Sigmoid colon (tissue), 7 donors: ENCODE data around the gene CLHC1. TPM values are rescaled to one million over a fixed set of nuclear protein-coding genes. Genes with fewer than 3 reads are reported as not detected.

Source experiments
- DNase-seq: peaks from one replicate; pipeline ENCODE4 v3.0.0-alpha.2; 2019
- H3K27ac ChIP-seq, 4 donors: fragments of 200-600 bp; sonication (generic); one replicate each; pipeline ENCODE4 v1.5.1; 2016 to 2019; ENCODE audit warnings: mild to moderate bottlenecking in 1 of 4
- H3K27me3 ChIP-seq, 3 donors: fragments of 200-600 bp; sonication (generic); one replicate each; pipeline ENCODE4 v1.5.1; 2019; ENCODE audit warnings: mild to moderate bottlenecking in 1 of 3
- H3K36me3 ChIP-seq, 4 donors: fragments of 200-600 bp; sonication (generic); one replicate each; pipeline ENCODE4 v1.5.1; 2016 to 2019
- H3K4me1 ChIP-seq, 4 donors: fragments of 200-600 bp; sonication (generic); one replicate each; pipeline ENCODE4 v1.5.1; 2017 to 2019
- H3K4me3 ChIP-seq, 4 donors: fragments of 200-600 bp; sonication (generic); one replicate each; pipeline ENCODE4 v1.5.1; 2017 to 2019; ENCODE audit warnings: mild to moderate bottlenecking in 2 of 4, moderate library complexity in 1 of 4
- H3K9me3 ChIP-seq, 4 donors: fragments of 200-600 bp in 3 of 4; sonication (generic) in 3 of 4; one replicate each; pipeline versions ENCODE4 v1.5.1 to v1.6.1; 2013 to 2019
- CTCF ChIP-seq, 4 experiments: fragments of 450-650 bp in 3 of 4; fragments of 200-600 bp in 1 of 4; IDR thresholded peaks; one replicate each; pipeline ENCODE4 v1.5.1; 2016 to 2019; ENCODE audit warnings: antibody characterized with exemption in 4 of 4, mild to moderate bottlenecking in 3 of 4, moderate library complexity in 2 of 4
- EP300 ChIP-seq, 4 donors: sonication (generic); formaldehyde crosslinking; IDR thresholded peaks; one replicate each; pipeline ENCODE4 v1.6.1; 2017; ENCODE audit warnings: antibody characterized with exemption in 4 of 4
- POLR2A ChIP-seq, 2 donors: fragments of 450-650 bp; IDR thresholded peaks; one replicate each; pipeline ENCODE4 v1.6.1; 2016; ENCODE audit warnings: antibody characterized with exemption in 2 of 2, mild to moderate bottlenecking in 2 of 2, moderate library complexity in 2 of 2
- POLR2AphosphoS5 ChIP-seq, 4 donors: sonication (generic); formaldehyde crosslinking; IDR thresholded peaks; one replicate each; pipeline ENCODE4 v1.6.1; 2017; ENCODE audit warnings: antibody characterized with exemption in 4 of 4
- WGBS, 2 donors: extraction: QIAGEN DNeasy Blood & Tissue Kit; methylation state at CpG; one replicate each; pipeline ENCODE4 v1.1.7; 2013; 5-methylcytosine and 5-hydroxymethylcytosine counted together
- intact Hi-C: fragments of 100-400 bp; cut with DNase I; formaldehyde crosslinking; loops from one replicate; pipeline ENCODE4 v1.15.1; 2023
- polyA plus RNA-seq, 3 donors: library from polyadenylated mRNA; stranded (reverse); fragments of 200-250 nt; gene quantifications; one replicate each; pipeline ENCODE4 v1.2.3, GENCODE V29; 2013
- total RNA-seq, 4 donors: library from RNA; depleted of rRNA; stranded (reverse); fragments of >200 nt; gene quantifications; one replicate each; pipeline ENCODE4 v1.1.0, GENCODE V29; 2016
- donor health status: healthy with polysubstance abuse.
- donor health status: Bipolar disorder and iron deficiency.
- donor health status: healthy.

CLHC1 gene
- total and polyA plus RNA-seq, 7 donors: 4.4 to 22.4 (median 6.6) TPM

GRCh38 chr2:55140316-55141219 is 91.5 kb downstream of the CLHC1 start:
- DNase-seq: no peak
- Histone ChIP-seq H3K27ac (no peak overlapping the region), H3K4me3 (no peak overlapping the region), H3K27me3 (no peaks in the 10 kb centered on the region), H3K36me3 (no peaks in the 10 kb centered on the region), H3K4me1 (peaks cover 0 to 48% (median 34%) of the 10 kb centered on the region in 4 donors), H3K9me3 (no peaks in the 10 kb centered on the region)
- intact Hi-C loops: no loop called here
- TF ChIP-seq CTCF (IDR thresholded peaks at IDR 0.05): no peak
- TF ChIP-seq POLR2A (IDR thresholded peaks at IDR 0.05): no peak
- TF ChIP-seq POLR2AphosphoS5 (IDR thresholded peaks at IDR 0.05): no peak
- TF ChIP-seq EP300 (IDR thresholded peaks at IDR 0.05): no peak
- 45 to 73% methylated on average over 8 of the region's 8 CpGs for WGBS, 2 donors

DNA sequence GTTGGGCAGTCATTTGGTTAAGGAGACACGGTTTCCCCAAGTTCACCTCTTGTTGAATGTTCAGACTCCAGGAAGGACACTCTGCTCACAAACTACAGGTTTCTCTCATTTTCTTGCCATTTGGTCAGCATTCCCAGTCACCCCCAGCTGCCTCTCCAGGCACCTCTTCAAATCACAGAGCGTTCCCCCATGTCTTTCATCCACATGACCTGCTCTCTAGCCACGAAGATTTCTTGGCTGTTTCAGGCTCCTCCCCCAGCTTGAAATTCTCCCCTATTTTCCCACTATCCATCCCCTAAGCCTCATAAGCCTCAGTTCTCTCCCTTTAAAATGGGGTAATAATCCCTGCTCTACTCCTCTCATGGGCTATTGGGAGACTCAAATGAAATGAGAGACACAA is 92.8 kb downstream of the CLHC1 start:
- TF ChIP-seq EP300 (IDR thresholded peaks at IDR 0.05) (no peak), CTCF (IDR thresholded peaks at IDR 0.05) (no peak), POLR2A (IDR thresholded peaks at IDR 0.05) (no peak), POLR2AphosphoS5 (IDR thresholded peaks at IDR 0.05) (no peak)
- Histone ChIP-seq H3K4me1 (peaks cover 0 to 53% (median 39%) of the 10 kb centered on the region in 4 donors), H3K36me3 (no peaks in the 10 kb centered on the region), H3K27me3 (no peaks in the 10 kb centered on the region), H3K9me3 (no peaks in the 10 kb centered on the region), H3K27ac (peak overlapping the region in 1 of 4 donors; percentile 74), H3K4me3 (no peak overlapping the region)
- intact Hi-C loops: no loop called here
- DNase-seq: no peak
- 69 to 82% methylated on average over 3 of the region's 3 CpGs for WGBS, 2 donors

DNA sequence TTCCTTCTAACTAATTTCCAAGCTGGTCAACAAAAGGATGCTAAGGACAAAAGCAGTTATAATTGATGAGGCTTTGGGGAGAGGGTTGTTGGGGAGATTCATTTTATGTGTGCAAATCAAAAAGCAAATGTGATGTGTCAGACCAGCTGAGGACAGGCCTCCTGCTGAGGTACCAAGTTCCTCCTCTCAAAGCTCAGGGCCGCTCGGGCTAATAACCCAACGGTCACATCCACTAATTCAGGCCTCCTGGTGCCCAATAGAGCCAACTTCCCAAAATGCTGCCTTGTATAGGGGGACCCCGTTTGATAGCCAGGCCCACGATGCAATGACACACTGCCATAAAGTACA is 93.2 kb downstream of the CLHC1 start:
- Histone ChIP-seq H3K27ac (peak overlapping the region in 3 of 4 donors; percentile 55 to 74 (median 66)), H3K4me3 (no peak overlapping the region), H3K27me3 (no peaks in the 10 kb centered on the region), H3K9me3 (no peaks in the 10 kb centered on the region), H3K36me3 (no peaks in the 10 kb centered on the region), H3K4me1 (peaks cover 0 to 58% (median 44%) of the 10 kb centered on the region in 4 donors)
- no peak for DNase-seq
- TF ChIP-seq POLR2AphosphoS5 (IDR thresholded peaks at IDR 0.05) (no peak), POLR2A (IDR thresholded peaks at IDR 0.05) (no peak), CTCF (IDR thresholded peaks at IDR 0.05) (no peak), EP300 (IDR thresholded peaks at IDR 0.05) (no peak)
- 61 to 75% methylated on average over 5 of the region's 5 CpGs for WGBS, 2 donors
- intact Hi-C loops: no loop called here

DNA sequence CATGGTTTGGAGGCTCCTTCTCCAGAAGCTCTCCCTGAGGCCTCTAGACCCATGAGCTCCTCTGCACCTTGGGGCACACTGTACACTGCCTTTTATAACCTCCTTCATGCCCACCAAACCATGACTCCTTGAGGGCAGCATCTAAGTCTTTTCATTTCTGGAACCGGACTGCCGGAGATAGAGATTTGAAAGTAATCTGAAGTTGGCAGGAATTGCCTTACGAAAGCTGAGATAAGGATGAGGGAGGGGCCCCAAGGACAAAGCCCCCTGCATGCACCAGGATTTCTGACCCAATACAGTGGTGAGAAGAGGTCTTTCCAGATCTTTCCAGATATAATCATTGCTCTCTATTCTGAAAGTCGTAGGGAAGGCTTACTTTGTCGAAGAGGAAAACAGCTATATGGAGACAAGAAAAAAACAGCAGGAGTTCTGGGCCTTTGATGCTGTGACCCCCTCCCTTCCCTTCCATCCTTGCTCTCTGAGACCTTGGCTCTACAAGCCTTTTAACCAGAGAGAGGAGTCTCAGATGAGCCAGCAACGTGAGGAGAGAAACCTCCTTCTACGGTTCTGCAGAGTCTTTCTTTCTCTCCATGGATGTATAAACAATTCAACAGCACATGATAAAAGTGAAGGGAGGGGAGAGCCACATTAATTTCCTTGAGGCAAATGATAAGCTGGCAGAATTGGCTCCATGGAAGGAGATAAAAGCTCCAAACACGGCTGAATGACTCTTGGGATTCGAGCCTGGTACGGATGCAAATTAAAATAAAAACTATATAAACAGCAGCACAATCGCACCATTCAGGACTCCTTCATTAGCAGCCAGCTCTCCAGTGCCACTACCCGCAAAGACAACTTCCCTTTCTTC is 93.8 kb downstream of the CLHC1 start:
- TF ChIP-seq POLR2A (IDR thresholded peaks at IDR 0.05) (no peak), POLR2AphosphoS5 (IDR thresholded peaks at IDR 0.05) (no peak), EP300 (IDR thresholded peaks at IDR 0.05) (no peak), CTCF (IDR thresholded peaks at IDR 0.05) (no peak)
- 26 to 61% methylated on average over 12 of the region's 12 CpGs for WGBS, 2 donors
- no peak for DNase-seq
- Histone ChIP-seq H3K27me3 (no peaks in the 10 kb centered on the region), H3K4me1 (peaks cover 0 to 62% (median 47%) of the 10 kb centered on the region in 4 donors), H3K4me3 (no peak overlapping the region), H3K27ac (peak overlapping the region in 3 of 4 donors; percentile 55 to 74 (median 66)), H3K9me3 (no peaks in the 10 kb centered on the region), H3K36me3 (no peaks in the 10 kb centered on the region)
- intact Hi-C loops: no loop called here
